ENCODE results near the gene MAGI1. TPM values are rescaled to one million over a fixed set of nuclear protein-coding genes. Genes with fewer than 3 reads are reported as not detected.

The MAGI1 gene
- total and polyA plus RNA-seq, 4 donors = 9.9 to 88.1 (median 24.6) TPM

- Histone ChIP-seq H3K27ac (ENCODE audit: low read depth in 1 of 2, low read length in 1 of 2) (no peak overlapping the region), H3K36me3 (ENCODE audit: control insufficient read depth in 4 of 4, insufficient read depth in 4 of 4, low read length in 4 of 4) (no peaks in the 10 kb centered on the region)
- WGBS, 2 donors = 86 to 98% methylated on average over 1 of the region's 1 CpG
Measured at GRCh38 chr3:65972765-65973164, 66.0 kb downstream of the MAGI1 start.

GRCh38 chr3:65971293-65972252, 67.1 kb downstream of the MAGI1 start:
- no peak for TF ChIP-seq CTCF (IDR thresholded peaks at IDR 0.05; ENCODE audit: control extremely low read depth, extremely low read depth)
- no peak overlapping the region for H3K9ac ChIP-seq (ENCODE audit: insufficient read depth in 1 of 2, low read length in 2 of 2)
- no peaks in the 10 kb centered on the region for H3K27me3 ChIP-seq (ENCODE audit: control insufficient read depth in 3 of 3, insufficient read depth in 3 of 3, low read length in 2 of 3)
- no peak overlapping the region for H3K4me3 ChIP-seq
- 48 to 60% methylated on average over 7 of the region's 7 CpGs for WGBS, 2 donors
- no peak for DNase-seq
- H3K36me3 ChIP-seq (ENCODE audit: control insufficient read depth in 4 of 4, insufficient read depth in 4 of 4, low read length in 4 of 4) = no peaks in the 10 kb centered on the region
- H3K27ac ChIP-seq (ENCODE audit: low read depth in 1 of 2, low read length in 1 of 2) = peak overlapping the region in 1 of 2 donors; percentile 74
- peaks cover 0 to 18% (median 0%) of the 10 kb centered on the region in 5 donors for H3K4me1 ChIP-seq (ENCODE audit: control insufficient read depth in 5 of 5, insufficient read depth in 5 of 5, low read length in 5 of 5)
- no peak for ATAC-seq (ENCODE audit: insufficient read depth, low FRiP score)
- no peaks in the 10 kb centered on the region for H3K9me3 ChIP-seq (ENCODE audit: control insufficient read depth in 4 of 4, insufficient read depth in 3 of 4, low read length in 3 of 4)

More at GRCh38 chr3:65972765-65973164, 66.0 kb downstream of the MAGI1 start:
- no peak for TF ChIP-seq CTCF (IDR thresholded peaks at IDR 0.05; ENCODE audit: control extremely low read depth, extremely low read depth)
- DNase-seq = no peak
- Histone ChIP-seq H3K27me3 (ENCODE audit: control insufficient read depth in 3 of 3, insufficient read depth in 3 of 3, low read length in 2 of 3) (no peaks in the 10 kb centered on the region), H3K4me3 (no peak overlapping the region), H3K4me1 (ENCODE audit: control insufficient read depth in 5 of 5, insufficient read depth in 5 of 5, low read length in 5 of 5) (peaks cover 0 to 16% (median 0%) of the 10 kb centered on the region in 5 donors), H3K9ac (ENCODE audit: insufficient read depth in 1 of 2, low read length in 2 of 2) (no peak overlapping the region), H3K9me3 (ENCODE audit: control insufficient read depth in 4 of 4, insufficient read depth in 3 of 4, low read length in 3 of 4) (no peaks in the 10 kb centered on the region)
- no peak for ATAC-seq (ENCODE audit: insufficient read depth, low FRiP score)

GRCh38 chr3:65968996-65969395, 69.7 kb downstream of the MAGI1 start:
- no peaks in the 10 kb centered on the region for H3K27me3 ChIP-seq (ENCODE audit: control insufficient read depth in 3 of 3, insufficient read depth in 3 of 3, low read length in 2 of 3)
- 83 to 86% methylated on average over 5 of the region's 5 CpGs for WGBS, 2 donors

More at GRCh38 chr3:65968996-65969395, 69.7 kb downstream of the MAGI1 start:
- ATAC-seq (ENCODE audit: insufficient read depth, low FRiP score) (no peak), DNase-seq (no peak)
- Histone ChIP-seq H3K4me3 (no peak overlapping the region), H3K9me3 (ENCODE audit: control insufficient read depth in 4 of 4, insufficient read depth in 3 of 4, low read length in 3 of 4) (no peaks in the 10 kb centered on the region), H3K9ac (ENCODE audit: insufficient read depth in 1 of 2, low read length in 2 of 2) (no peak overlapping the region), H3K27ac (ENCODE audit: low read depth in 1 of 2, low read length in 1 of 2) (peak overlapping the region in 1 of 2 donors; percentile 69), H3K4me1 (ENCODE audit: control insufficient read depth in 5 of 5, insufficient read depth in 5 of 5, low read length in 5 of 5) (peaks cover 0 to 32% (median 3%) of the 10 kb centered on the region in 5 donors), H3K36me3 (ENCODE audit: control insufficient read depth in 4 of 4, insufficient read depth in 4 of 4, low read length in 4 of 4) (no peaks in the 10 kb centered on the region)
- TF ChIP-seq CTCF (IDR thresholded peaks at IDR 0.05; ENCODE audit: control extremely low read depth, extremely low read depth) = no peak

All from lung (tissue), 12 donors.